Trophoblast cell (in vitro differentiated cells and primary cell): ENCODE data around the gene CACNA1I.

Source experiments
- DNase-seq, 2 donors: peaks; one replicate each; pipeline ENCODE4 v3.0.0-alpha.2; 2016
- H2AFZ ChIP-seq: 2 replicates; pipeline ENCODE4 v1.6.1; 2013; ENCODE audit warnings: low read length, moderate library complexity, mild to moderate bottlenecking; ENCODE audit not compliant: insufficient read depth, poor library complexity
- H2AK5ac ChIP-seq: 2 replicates; pipeline ENCODE4 v1.6.1; 2013; ENCODE audit warnings: mild to moderate bottlenecking, low read length
- H2BK120ac ChIP-seq: 2 replicates; pipeline ENCODE4 v1.6.1; 2013; ENCODE audit warnings: low read length, mild to moderate bottlenecking, moderate library complexity; ENCODE audit not compliant: insufficient read depth, poor library complexity
- H2BK12ac ChIP-seq: 2 replicates; pipeline ENCODE4 v1.6.1; 2013; ENCODE audit warnings: mild to moderate bottlenecking, low read length, moderate library complexity
- H2BK5ac ChIP-seq: 2 replicates; pipeline ENCODE4 v1.6.1; 2013; ENCODE audit warnings: low read length, low read depth, moderate library complexity, mild to moderate bottlenecking; ENCODE audit not compliant: poor library complexity
- H3K14ac ChIP-seq: 2 replicates; pipeline ENCODE4 v1.6.1; 2013; ENCODE audit warnings: mild to moderate bottlenecking, low read length
- H3K18ac ChIP-seq: 2 replicates; pipeline ENCODE4 v1.6.1; 2013; ENCODE audit warnings: mild to moderate bottlenecking, low read length
- H3K23ac ChIP-seq: 2 replicates; pipeline ENCODE4 v1.6.1; 2013; ENCODE audit warnings: low read length
- H3K27ac ChIP-seq: 2 replicates; pipeline ENCODE4 v1.5.1; 2013; ENCODE audit warnings: low read depth, mild to moderate bottlenecking, inconsistent platforms, low read length, moderate library complexity
- H3K27me3 ChIP-seq: 2 replicates; pipeline ENCODE4 v1.6.1; 2013; ENCODE audit warnings: inconsistent platforms, mild to moderate bottlenecking, low read length, moderate library complexity; ENCODE audit not compliant: insufficient read depth
- H3K36me3 ChIP-seq, 2 experiments: 1 replicate in 1 of 2; 2 replicates in 1 of 2; pipeline ENCODE4 v1.6.1; 2013; ENCODE audit warnings: low read length in 2 of 2, mild to moderate bottlenecking in 2 of 2, moderate library complexity in 1 of 2; ENCODE audit not compliant: insufficient read depth in 2 of 2, control insufficient read depth in 1 of 2
- H3K4ac ChIP-seq: 2 replicates; pipeline ENCODE4 v1.6.1; 2013; ENCODE audit warnings: low read depth, mild to moderate bottlenecking, low read length, moderate library complexity
- H3K4me1 ChIP-seq, 2 experiments: 1 replicate in 1 of 2; 2 replicates in 1 of 2; pipeline ENCODE4 v1.6.1; 2013; ENCODE audit warnings: low read length in 2 of 2, mild to moderate bottlenecking in 2 of 2, moderate library complexity in 1 of 2; ENCODE audit not compliant: insufficient read depth in 2 of 2, control insufficient read depth in 1 of 2
- H3K4me2 ChIP-seq: 2 replicates; pipeline ENCODE4 v1.6.1; 2013; ENCODE audit warnings: inconsistent platforms, mild to moderate bottlenecking, low read length, moderate library complexity
- H3K4me3 ChIP-seq: 2 replicates; pipeline ENCODE4 v1.5.1; 2013; ENCODE audit warnings: mild to moderate bottlenecking, low read depth, low read length, inconsistent platforms
- H3K79me1 ChIP-seq: one replicate; pipeline ENCODE4 v1.6.1; 2013; ENCODE audit warnings: low read length
- H3K79me2 ChIP-seq: 2 replicates; pipeline ENCODE4 v1.6.1; 2013; ENCODE audit warnings: low read length, mild to moderate bottlenecking; ENCODE audit not compliant: control insufficient read depth, insufficient read depth, poor library complexity
- H3K9ac ChIP-seq: 2 replicates; pipeline ENCODE4 v1.6.1; 2013; ENCODE audit warnings: mild to moderate bottlenecking, low read length
- H3K9me3 ChIP-seq: 2 replicates; pipeline ENCODE4 v1.6.1; 2013; ENCODE audit warnings: low read depth, mild to moderate bottlenecking, control low read depth, inconsistent platforms, low read length; ENCODE audit not compliant: insufficient read depth
- H4K12ac ChIP-seq: 2 replicates; pipeline ENCODE4 v1.6.1; 2013; ENCODE audit warnings: low read depth, mild to moderate bottlenecking, low read length, moderate library complexity
- H4K8ac ChIP-seq: 2 replicates; pipeline ENCODE4 v1.6.1; 2013; ENCODE audit warnings: low read depth, mild to moderate bottlenecking, low read length, moderate library complexity
- H4K91ac ChIP-seq: one replicate; pipeline ENCODE4 v1.6.1; 2013; ENCODE audit warnings: low read depth, mild to moderate bottlenecking, low read length, moderate library complexity
- WGBS: extraction: QIAGEN DNeasy Blood & Tissue Kit; methylation state at CpG from one replicate; pipeline ENCODE4 v1.1.7; 2013; ENCODE audit warnings: missing lambda C conversion rate; ENCODE audit not compliant: insufficient read length, insufficient coverage; ENCODE audit errors: extremely low coverage; 5-methylcytosine and 5-hydroxymethylcytosine counted together

The CACNA1I gene

GRCh38 chr22:39656495-39657490 lies 86.2 kb downstream of the CACNA1I start:
- no peak overlapping the region for H3K27ac ChIP-seq
- no peak overlapping the region for H3K9ac ChIP-seq
- H2AK5ac ChIP-seq, result no peak overlapping the region
- WGBS, result no CpG with 5 or more reads among the region's 17 CpGs
- no peak overlapping the region for H3K4me2 ChIP-seq
- no peaks in the 10 kb centered on the region for H3K79me2 ChIP-seq
- H3K14ac ChIP-seq, result no peak overlapping the region
- H2AFZ ChIP-seq, result no peak overlapping the region
- no peak overlapping the region for H2BK120ac ChIP-seq
- H3K4ac ChIP-seq, result no peak overlapping the region
- no peak overlapping the region for H3K23ac ChIP-seq
- H3K18ac ChIP-seq, result no peak overlapping the region
- H2BK12ac ChIP-seq, result no peak overlapping the region
- no peak for DNase-seq
- no peak overlapping the region for H4K8ac ChIP-seq
- H3K36me3 ChIP-seq, result no peaks in the 10 kb centered on the region
- H3K4me1 ChIP-seq, result no peaks in the 10 kb centered on the region
- peaks cover 4% of the 10 kb centered on the region for H3K9me3 ChIP-seq
- no peak overlapping the region for H2BK5ac ChIP-seq
- peaks cover 9% of the 10 kb centered on the region for H3K27me3 ChIP-seq
- no peaks in the 10 kb centered on the region for H3K79me1 ChIP-seq
- no peak overlapping the region for H4K91ac ChIP-seq
- H4K12ac ChIP-seq, result no peak overlapping the region
- H3K4me3 ChIP-seq, result no peak overlapping the region

GRCh38 chr22:39658367-39658766 lies 87.8 kb downstream of the CACNA1I start:
- no peaks in the 10 kb centered on the region for H3K4me1 ChIP-seq
- no peak overlapping the region for H3K27ac ChIP-seq
- no peaks in the 10 kb centered on the region for H3K36me3 ChIP-seq
- H3K4me3 ChIP-seq, result no peak overlapping the region
- no peak overlapping the region for H4K91ac ChIP-seq
- H3K14ac ChIP-seq, result no peak overlapping the region
- H3K79me2 ChIP-seq, result no peaks in the 10 kb centered on the region
- H2BK120ac ChIP-seq, result no peak overlapping the region
- no peak overlapping the region for H3K18ac ChIP-seq
- no peaks in the 10 kb centered on the region for H3K79me1 ChIP-seq
- peaks cover 14% of the 10 kb centered on the region for H3K9me3 ChIP-seq
- no peak for DNase-seq
- no peak overlapping the region for H3K9ac ChIP-seq
- no CpG with 5 or more reads among the region's 10 CpGs for WGBS
- H3K23ac ChIP-seq, result no peak overlapping the region
- no peak overlapping the region for H4K12ac ChIP-seq
- H3K4me2 ChIP-seq, result no peak overlapping the region
- H3K4ac ChIP-seq, result no peak overlapping the region
- no peak overlapping the region for H4K8ac ChIP-seq
- H2BK5ac ChIP-seq, result no peak overlapping the region
- peaks cover 25% of the 10 kb centered on the region for H3K27me3 ChIP-seq
- H2BK12ac ChIP-seq, result no peak overlapping the region
- H2AFZ ChIP-seq, result no peak overlapping the region
- no peak overlapping the region for H2AK5ac ChIP-seq

GRCh38 chr22:39658806-39659463 lies 88.4 kb downstream of the CACNA1I start:
- Histone ChIP-seq H3K4ac (no peak overlapping the region), H3K79me1 (no peaks in the 10 kb centered on the region), H2BK5ac (no peak overlapping the region), H3K79me2 (no peaks in the 10 kb centered on the region), H2AFZ (no peak overlapping the region), H2AK5ac (no peak overlapping the region), H3K27ac (no peak overlapping the region), H3K23ac (no peak overlapping the region), H2BK120ac (no peak overlapping the region), H3K27me3 (peaks cover 27% of the 10 kb centered on the region), H3K4me3 (no peak overlapping the region), H3K9ac (no peak overlapping the region), H3K4me1 (no peaks in the 10 kb centered on the region), H3K4me2 (no peak overlapping the region), H3K9me3 (peaks cover 14% of the 10 kb centered on the region), H4K12ac (no peak overlapping the region), H4K8ac (no peak overlapping the region), H4K91ac (no peak overlapping the region), H3K18ac (no peak overlapping the region), H3K14ac (no peak overlapping the region), H2BK12ac (no peak overlapping the region), H3K36me3 (no peaks in the 10 kb centered on the region)
- WGBS, result no CpG with 5 or more reads among the region's 18 CpGs
- DNase-seq, result no peak

- H3K23ac ChIP-seq, result no peak overlapping the region
- H3K9me3 ChIP-seq, result peaks cover 14% of the 10 kb centered on the region
- no peak overlapping the region for H4K12ac ChIP-seq
- no peak overlapping the region for H2BK12ac ChIP-seq
- no peak overlapping the region for H3K18ac ChIP-seq
- H3K4me1 ChIP-seq, result no peaks in the 10 kb centered on the region
- no peaks in the 10 kb centered on the region for H3K36me3 ChIP-seq
- no peak overlapping the region for H2AK5ac ChIP-seq
- no peak overlapping the region for H2BK5ac ChIP-seq
- H3K14ac ChIP-seq, result no peak overlapping the region
- H4K91ac ChIP-seq, result no peak overlapping the region
- H3K9ac ChIP-seq, result no peak overlapping the region
- no peak overlapping the region for H3K4me3 ChIP-seq
- H3K27me3 ChIP-seq, result peaks cover 31% of the 10 kb centered on the region
- no peak overlapping the region for H3K27ac ChIP-seq
- no peak overlapping the region for H2BK120ac ChIP-seq
- H4K8ac ChIP-seq, result no peak overlapping the region
- H2AFZ ChIP-seq, result no peak overlapping the region
- no peak overlapping the region for H3K4me2 ChIP-seq
- no peak overlapping the region for H3K4ac ChIP-seq
- no peaks in the 10 kb centered on the region for H3K79me2 ChIP-seq
- H3K79me1 ChIP-seq, result no peaks in the 10 kb centered on the region
- WGBS, result no CpG with 5 or more reads among the region's 1 CpG
- DNase-seq, result no peak
Observed at GRCh38 chr22:39661501-39661841, 90.9 kb downstream of the CACNA1I start.
